ENCODE measurements around the gene KLK7.

DNA sequence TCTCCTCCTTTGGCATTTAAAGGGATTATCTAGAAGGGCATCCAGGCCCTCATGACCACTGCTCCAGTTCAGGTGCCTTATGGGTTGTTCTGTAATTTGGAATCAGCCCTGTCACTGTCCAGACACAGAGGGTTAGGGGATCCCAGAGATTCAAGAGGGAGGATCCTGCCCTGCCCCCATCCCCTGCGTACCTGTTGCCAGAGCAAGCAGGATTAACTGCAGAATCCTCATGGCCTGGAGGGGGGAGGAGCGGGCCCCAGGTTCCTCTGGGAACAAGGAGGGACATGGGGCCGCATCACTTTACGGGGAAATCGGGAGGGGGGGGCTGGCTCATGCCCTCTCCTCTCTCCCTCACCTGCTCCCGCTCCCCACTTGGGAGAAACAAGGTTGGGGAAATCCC lies 41.7 kb upstream of the KLK7 start:
- TF ChIP-seq, protein P1, sequence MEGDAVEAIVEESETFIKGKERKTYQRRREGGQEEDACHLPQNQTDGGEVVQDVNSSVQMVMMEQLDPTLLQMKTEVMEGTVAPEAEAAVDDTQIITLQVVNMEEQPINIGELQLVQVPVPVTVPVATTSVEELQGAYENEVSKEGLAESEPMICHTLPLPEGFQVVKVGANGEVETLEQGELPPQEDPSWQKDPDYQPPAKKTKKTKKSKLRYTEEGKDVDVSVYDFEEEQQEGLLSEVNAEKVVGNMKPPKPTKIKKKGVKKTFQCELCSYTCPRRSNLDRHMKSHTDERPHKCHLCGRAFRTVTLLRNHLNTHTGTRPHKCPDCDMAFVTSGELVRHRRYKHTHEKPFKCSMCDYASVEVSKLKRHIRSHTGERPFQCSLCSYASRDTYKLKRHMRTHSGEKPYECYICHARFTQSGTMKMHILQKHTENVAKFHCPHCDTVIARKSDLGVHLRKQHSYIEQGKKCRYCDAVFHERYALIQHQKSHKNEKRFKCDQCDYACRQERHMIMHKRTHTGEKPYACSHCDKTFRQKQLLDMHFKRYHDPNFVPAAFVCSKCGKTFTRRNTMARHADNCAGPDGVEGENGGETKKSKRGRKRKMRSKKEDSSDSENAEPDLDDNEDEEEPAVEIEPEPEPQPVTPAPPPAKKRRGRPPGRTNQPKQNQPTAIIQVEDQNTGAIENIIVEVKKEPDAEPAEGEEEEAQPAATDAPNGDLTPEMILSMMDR (IDR thresholded peaks at IDR 0.05; ENCODE audit: extremely low read depth in 1 of 2, insufficient read depth in 1 of 2, low read depth in 1 of 2, low read length in 2 of 2): no peak
- no peak for TF ChIP-seq POLR2AphosphoS5 (IDR thresholded peaks at IDR 0.05; ENCODE audit: insufficient read depth, low read depth, low read length)
- no peak for TF ChIP-seq MYC (IDR thresholded peaks at IDR 0.05; ENCODE audit: low read depth, low read length)
- TF ChIP-seq POLR2A (IDR thresholded peaks at IDR 0.05; ENCODE audit: low read depth, low read length): no peak
- no peak for TF ChIP-seq FOS (IDR thresholded peaks at IDR 0.05; ENCODE audit: borderline replicate concordance, insufficient read depth, low read length)

Measured in endothelial cell of umbilical vein (primary cell).